Astrocyte (in vitro differentiated cells and primary cell): ENCODE measurements around the gene ZC3H12A.

Experiments
- EZH2 ChIP-seq: IDR thresholded peaks from 2 replicates; pipeline ENCODE4 v1.6.1; 2012; ENCODE audit warnings: mild to moderate bottlenecking, low read length, inconsistent platforms; ENCODE audit not compliant: insufficient read depth
- TF ChIP-seq, protein P1 (sequence below): IDR thresholded peaks from 2 replicates; pipeline ENCODE4 v1.5.1; 2011; ENCODE audit warnings: low read depth, mild to moderate bottlenecking, inconsistent platforms, low read length, moderate library complexity; ENCODE audit not compliant: insufficient read depth

- no peak for TF ChIP-seq EZH2
- TF ChIP-seq, protein P1, sequence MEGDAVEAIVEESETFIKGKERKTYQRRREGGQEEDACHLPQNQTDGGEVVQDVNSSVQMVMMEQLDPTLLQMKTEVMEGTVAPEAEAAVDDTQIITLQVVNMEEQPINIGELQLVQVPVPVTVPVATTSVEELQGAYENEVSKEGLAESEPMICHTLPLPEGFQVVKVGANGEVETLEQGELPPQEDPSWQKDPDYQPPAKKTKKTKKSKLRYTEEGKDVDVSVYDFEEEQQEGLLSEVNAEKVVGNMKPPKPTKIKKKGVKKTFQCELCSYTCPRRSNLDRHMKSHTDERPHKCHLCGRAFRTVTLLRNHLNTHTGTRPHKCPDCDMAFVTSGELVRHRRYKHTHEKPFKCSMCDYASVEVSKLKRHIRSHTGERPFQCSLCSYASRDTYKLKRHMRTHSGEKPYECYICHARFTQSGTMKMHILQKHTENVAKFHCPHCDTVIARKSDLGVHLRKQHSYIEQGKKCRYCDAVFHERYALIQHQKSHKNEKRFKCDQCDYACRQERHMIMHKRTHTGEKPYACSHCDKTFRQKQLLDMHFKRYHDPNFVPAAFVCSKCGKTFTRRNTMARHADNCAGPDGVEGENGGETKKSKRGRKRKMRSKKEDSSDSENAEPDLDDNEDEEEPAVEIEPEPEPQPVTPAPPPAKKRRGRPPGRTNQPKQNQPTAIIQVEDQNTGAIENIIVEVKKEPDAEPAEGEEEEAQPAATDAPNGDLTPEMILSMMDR: no peak
These were observed 6.3 kb upstream of the ZC3H12A start for GRCh38 chr1:37468037-37468436.
